ENCODE measurements around the gene OR4D11. TPM values are rescaled to one million over a fixed set of nuclear protein-coding genes. Genes with fewer than 3 reads are reported as not detected.

Gene OR4D11
- total RNA-seq, 1 experiment from 2014 or later = not detected

- peak; percentile 88 for ATAC-seq
- CTCF ChIA-PET = interaction anchor here (1.3 to 4.7 kb wide), 2 partner anchors 10 to 13 kb away, joined by 3 to 26 read pairs; no protein-coding TSS in a partner anchor
These were observed 47.0 kb downstream of the OR4D11 start for GRCh38 chr11:59550368-59550841.

More at GRCh38 chr11:59550368-59550841, 47.0 kb downstream of the OR4D11 start:
- DNase-seq (ENCODE audit: low read depth, low spot score) = peak; percentile 96
- H3K4me2 ChIP-seq (ENCODE audit: low read length) = peak overlapping the region; percentile 59
- H3K4me3 ChIP-seq (replicated peaks in 1 of 2; ENCODE audit: low read depth in 1 of 2, low read length in 2 of 2) = peak overlapping the region; percentile 8 to 40; a peak in 3 of 4 replicates
- H3K27me3 ChIP-seq (ENCODE audit: insufficient read depth, low read length) = no peaks in the 10 kb centered on the region
- H3K4me1 ChIP-seq (ENCODE audit: control insufficient read depth in 1 of 2, insufficient read depth in 2 of 2, low read length in 2 of 2) = peaks cover 44 to 65% of the 10 kb centered on the region in 2 experiments
- TF ChIP-seq CTCF (IDR thresholded peaks at IDR 0.05 in 2 of 3, conservative IDR thresholded peaks at IDR 0.05 in 1 of 3; ENCODE audit: borderline replicate concordance in 1 of 3, insufficient read depth in 1 of 3, low read depth in 2 of 3, low read length in 2 of 3) = peak in 2 of 3 experiments; percentile 22 to 38; a peak in 2 of 6 replicates
- TF ChIP-seq ATF3 (IDR thresholded peaks at IDR 0.05) = peak; percentile 93
- TF ChIP-seq JUND (IDR thresholded peaks at IDR 0.05) = peak; percentile 21; the same call in 1 of the 2 replicates
- TF ChIP-seq POLR2AphosphoS5 (IDR thresholded peaks at IDR 0.05; ENCODE audit: low read depth, low read length) = peak; percentile 72
- TF ChIP-seq POLR2A (IDR thresholded peaks at IDR 0.05; ENCODE audit: borderline replicate concordance, extremely low read depth, insufficient read depth, insufficient read length) = no peak
- peak; percentile 26; the same call in 1 of the 2 replicates for TF ChIP-seq CEBPB (IDR thresholded peaks at IDR 0.05; ENCODE audit: low read depth)
- peak; percentile 7 for TF ChIP-seq TCF7L2 (IDR thresholded peaks at IDR 0.05; ENCODE audit: borderline replicate concordance, extremely low read depth, insufficient read depth, insufficient read length)
- no peak; the same call in 1 of the 2 replicates for TF ChIP-seq ELF1 (IDR thresholded peaks at IDR 0.05; ENCODE audit: borderline replicate concordance, low read depth)
- TF ChIP-seq, protein P1, sequence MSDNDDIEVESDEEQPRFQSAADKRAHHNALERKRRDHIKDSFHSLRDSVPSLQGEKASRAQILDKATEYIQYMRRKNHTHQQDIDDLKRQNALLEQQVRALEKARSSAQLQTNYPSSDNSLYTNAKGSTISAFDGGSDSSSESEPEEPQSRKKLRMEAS (IDR thresholded peaks at IDR 0.05) = peak; percentile 84
- no peak for TF ChIP-seq EZH2phosphoT487 (IDR thresholded peaks at IDR 0.05; ENCODE audit: borderline replicate concordance)
- TF ChIP-seq, protein P2, sequence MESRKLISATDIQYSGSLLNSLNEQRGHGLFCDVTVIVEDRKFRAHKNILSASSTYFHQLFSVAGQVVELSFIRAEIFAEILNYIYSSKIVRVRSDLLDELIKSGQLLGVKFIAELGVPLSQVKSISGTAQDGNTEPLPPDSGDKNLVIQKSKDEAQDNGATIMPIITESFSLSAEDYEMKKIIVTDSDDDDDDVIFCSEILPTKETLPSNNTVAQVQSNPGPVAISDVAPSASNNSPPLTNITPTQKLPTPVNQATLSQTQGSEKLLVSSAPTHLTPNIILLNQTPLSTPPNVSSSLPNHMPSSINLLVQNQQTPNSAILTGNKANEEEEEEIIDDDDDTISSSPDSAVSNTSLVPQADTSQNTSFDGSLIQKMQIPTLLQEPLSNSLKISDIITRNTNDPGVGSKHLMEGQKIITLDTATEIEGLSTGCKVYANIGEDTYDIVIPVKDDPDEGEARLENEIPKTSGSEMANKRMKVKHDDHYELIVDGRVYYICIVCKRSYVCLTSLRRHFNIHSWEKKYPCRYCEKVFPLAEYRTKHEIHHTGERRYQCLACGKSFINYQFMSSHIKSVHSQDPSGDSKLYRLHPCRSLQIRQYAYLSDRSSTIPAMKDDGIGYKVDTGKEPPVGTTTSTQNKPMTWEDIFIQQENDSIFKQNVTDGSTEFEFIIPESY (IDR thresholded peaks at IDR 0.05; ENCODE audit: extremely low read depth, insufficient replicate concordance, low read length) = peak; percentile 54
- TF ChIP-seq YY1 (IDR thresholded peaks at IDR 0.05; ENCODE audit: extremely low read depth, insufficient replicate concordance, low read depth, low read length) = peak; percentile 79
- TF ChIP-seq CBX3 (IDR thresholded peaks at IDR 0.05; ENCODE audit: low read depth) = peak; percentile 69; the same call in 1 of the 2 replicates
- no peaks in the 10 kb centered on the region for H3K9me2 ChIP-seq (ENCODE audit: insufficient read depth)
- BruUV-seq (replicated peaks) = no TSS peak
- POLR2A ChIA-PET = interaction anchor here (0.6 to 2.1 kb wide), 4 partner anchors 8 to 16 kb away, joined by 3 to 17 read pairs (median 4); no protein-coding TSS in a partner anchor
- RAD21 ChIA-PET (ENCODE audit: low non-redundant PET in 1 of 2, low total read pairs in 2 of 2, uncharacterized antibody in 2 of 2, unreplicated experiment in 2 of 2) = no interaction called here
- no peaks in the 10 kb centered on the region for H3K79me2 ChIP-seq (ENCODE audit: insufficient read depth, low read length)
- no peaks in the 10 kb centered on the region for H3K36me3 ChIP-seq (ENCODE audit: control insufficient read depth in 1 of 2, insufficient read depth in 2 of 2, low read length in 2 of 2)
- intact Hi-C loops (cut with micrococcal nuclease) = loop anchor here (2.0 to 10.0 kb wide), 3 partner anchors 16 to 1886 kb away; partner anchors contain the start of genes STX3 and ZDHHC5
- H3K9ac ChIP-seq (ENCODE audit: low read length) = peak overlapping the region; percentile 41
- H2AFZ ChIP-seq (ENCODE audit: low read depth, low read length, poor library complexity, severe bottlenecking) = no peak overlapping the region
- no peaks in the 10 kb centered on the region for H4K20me1 ChIP-seq (ENCODE audit: insufficient read depth)
- H3K27ac ChIP-seq (ENCODE audit: low read depth, low read length) = peak overlapping the region; percentile 74
- H3K9me3 ChIP-seq (ENCODE audit: control insufficient read depth in 1 of 2, insufficient read depth in 1 of 2, low read depth in 1 of 2, low read length in 2 of 2) = no peaks in the 10 kb centered on the region
